MM.1S (cell line): ENCODE results near the gene EHBP1.

Source experiments
- EZH2 ChIP-seq: fragments of 300-600 bp; sonication (generic); optimal IDR thresholded peaks from 2 replicates; pipeline ENCODE3; 2017; ENCODE audit warnings: low read depth, mild to moderate bottlenecking, antibody characterized with exemption, low read length, mixed read lengths
- EZH2phosphoT487 ChIP-seq: fragments of 300-600 bp; sonication (generic); IDR thresholded peaks from 2 replicates; pipeline ENCODE4 v1.6.1; 2018; ENCODE audit warnings: antibody characterized with exemption, low read length
- TF ChIP-seq, protein P1 (sequence below): fragments of 300-600 bp; sonication (generic); IDR thresholded peaks from 2 replicates; pipeline ENCODE4 v1.5.1; 2016; ENCODE audit warnings: antibody characterized with exemption, low read length, mixed read lengths

DNA sequence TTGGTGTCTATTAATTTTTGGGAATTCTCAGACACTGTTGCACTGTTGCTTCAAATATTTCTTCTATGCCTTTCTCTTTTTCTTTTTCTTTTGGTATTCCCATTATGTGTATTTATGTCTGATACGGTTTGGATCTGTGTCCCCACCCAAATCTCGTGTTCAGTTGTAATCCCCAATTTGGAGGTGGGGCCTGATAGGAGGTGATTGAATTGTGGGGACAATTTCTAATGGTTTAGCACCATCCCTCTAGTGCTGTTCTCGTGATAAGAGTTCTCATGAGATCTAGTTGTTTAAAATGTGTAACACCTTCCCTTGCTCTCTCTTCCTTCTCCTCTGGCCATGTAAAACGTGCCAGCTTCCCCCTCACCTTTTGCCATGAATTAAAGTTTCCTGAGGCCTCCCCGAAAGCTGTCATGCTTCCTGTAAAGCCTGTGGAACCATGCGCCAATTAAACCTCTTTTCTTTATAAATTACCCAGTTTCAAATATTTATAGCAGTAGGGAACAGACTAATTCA, 26.8 kb downstream of the EHBP1 start:
- TF ChIP-seq, protein P1, sequence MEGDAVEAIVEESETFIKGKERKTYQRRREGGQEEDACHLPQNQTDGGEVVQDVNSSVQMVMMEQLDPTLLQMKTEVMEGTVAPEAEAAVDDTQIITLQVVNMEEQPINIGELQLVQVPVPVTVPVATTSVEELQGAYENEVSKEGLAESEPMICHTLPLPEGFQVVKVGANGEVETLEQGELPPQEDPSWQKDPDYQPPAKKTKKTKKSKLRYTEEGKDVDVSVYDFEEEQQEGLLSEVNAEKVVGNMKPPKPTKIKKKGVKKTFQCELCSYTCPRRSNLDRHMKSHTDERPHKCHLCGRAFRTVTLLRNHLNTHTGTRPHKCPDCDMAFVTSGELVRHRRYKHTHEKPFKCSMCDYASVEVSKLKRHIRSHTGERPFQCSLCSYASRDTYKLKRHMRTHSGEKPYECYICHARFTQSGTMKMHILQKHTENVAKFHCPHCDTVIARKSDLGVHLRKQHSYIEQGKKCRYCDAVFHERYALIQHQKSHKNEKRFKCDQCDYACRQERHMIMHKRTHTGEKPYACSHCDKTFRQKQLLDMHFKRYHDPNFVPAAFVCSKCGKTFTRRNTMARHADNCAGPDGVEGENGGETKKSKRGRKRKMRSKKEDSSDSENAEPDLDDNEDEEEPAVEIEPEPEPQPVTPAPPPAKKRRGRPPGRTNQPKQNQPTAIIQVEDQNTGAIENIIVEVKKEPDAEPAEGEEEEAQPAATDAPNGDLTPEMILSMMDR = no peak
- TF ChIP-seq EZH2phosphoT487 (no peak), EZH2 (no peak)
